Progenitor cell of endocrine pancreas (in vitro differentiated cells): ENCODE data around the gene SGCD. TPM values are rescaled to one million over a fixed set of nuclear protein-coding genes. Genes with fewer than 3 reads are reported as not detected.

Experiments
- DNase-seq: peaks from one replicate; pipeline ENCODE4 v3.0.0; 2021; ENCODE audit warnings: low spot score; ENCODE audit not compliant: unreplicated experiment
- H3K27ac Mint-ChIP-seq: 2 replicates; pipeline ENCODE4 v1.8.0; 2021; ENCODE audit warnings: mild to moderate bottlenecking, moderate library complexity, mixed read lengths
- H3K27me3 Mint-ChIP-seq: 2 replicates; pipeline ENCODE4 v1.8.0; 2021; ENCODE audit warnings: mixed read lengths
- H3K36me3 Mint-ChIP-seq: 2 replicates; pipeline ENCODE4 v1.8.0; 2022; ENCODE audit warnings: mixed read lengths; ENCODE audit not compliant: insufficient read depth
- H3K4me1 Mint-ChIP-seq: 2 replicates; pipeline ENCODE4 v1.8.0; 2021; ENCODE audit warnings: low read depth, mixed read lengths
- H3K4me3 Mint-ChIP-seq: 2 replicates; pipeline ENCODE4 v1.8.0; 2021; ENCODE audit warnings: low read depth, mild to moderate bottlenecking, moderate library complexity, mixed read lengths
- H3K9me3 Mint-ChIP-seq: 2 replicates; pipeline ENCODE4 v1.8.0; 2021; ENCODE audit warnings: low read depth, mixed read lengths
- total RNA-seq: library from RNA; stranded (reverse); gene quantifications from 2 replicates; pipeline ENCODE4 v1.2.1, GENCODE V29; 2021
- TF ChIP-seq, protein P1 (sequence below): fragments of 200-600 bp; sonication (generic); IDR thresholded peaks from one replicate; pipeline ENCODE4 v1.5.0; 2021; ENCODE audit warnings: antibody characterized with exemption, mild to moderate bottlenecking; ENCODE audit not compliant: unreplicated experiment

Gene SGCD
- total RNA-seq, 1 donor from 2014 or later = 5.9 TPM

DNA sequence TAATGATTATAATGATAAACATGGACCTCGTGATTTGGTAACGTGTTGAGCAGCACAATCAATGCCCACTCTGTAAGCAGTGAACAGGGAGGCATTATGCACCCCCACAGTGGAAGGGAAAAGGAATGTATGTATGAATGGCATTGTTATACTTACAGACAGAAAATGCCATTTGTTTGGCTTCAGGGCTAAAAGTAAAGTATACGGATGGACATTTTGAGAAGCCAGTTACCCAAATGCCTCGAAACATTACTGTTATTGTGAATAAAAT is 262.9 kb downstream of the SGCD start:
- no peak for DNase-seq
- H3K36me3 Mint-ChIP-seq = no peaks in the 10 kb centered on the region
- no peak overlapping the region for H3K4me3 Mint-ChIP-seq
- TF ChIP-seq, protein P1, sequence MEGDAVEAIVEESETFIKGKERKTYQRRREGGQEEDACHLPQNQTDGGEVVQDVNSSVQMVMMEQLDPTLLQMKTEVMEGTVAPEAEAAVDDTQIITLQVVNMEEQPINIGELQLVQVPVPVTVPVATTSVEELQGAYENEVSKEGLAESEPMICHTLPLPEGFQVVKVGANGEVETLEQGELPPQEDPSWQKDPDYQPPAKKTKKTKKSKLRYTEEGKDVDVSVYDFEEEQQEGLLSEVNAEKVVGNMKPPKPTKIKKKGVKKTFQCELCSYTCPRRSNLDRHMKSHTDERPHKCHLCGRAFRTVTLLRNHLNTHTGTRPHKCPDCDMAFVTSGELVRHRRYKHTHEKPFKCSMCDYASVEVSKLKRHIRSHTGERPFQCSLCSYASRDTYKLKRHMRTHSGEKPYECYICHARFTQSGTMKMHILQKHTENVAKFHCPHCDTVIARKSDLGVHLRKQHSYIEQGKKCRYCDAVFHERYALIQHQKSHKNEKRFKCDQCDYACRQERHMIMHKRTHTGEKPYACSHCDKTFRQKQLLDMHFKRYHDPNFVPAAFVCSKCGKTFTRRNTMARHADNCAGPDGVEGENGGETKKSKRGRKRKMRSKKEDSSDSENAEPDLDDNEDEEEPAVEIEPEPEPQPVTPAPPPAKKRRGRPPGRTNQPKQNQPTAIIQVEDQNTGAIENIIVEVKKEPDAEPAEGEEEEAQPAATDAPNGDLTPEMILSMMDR = no peak
- H3K9me3 Mint-ChIP-seq = no peaks in the 10 kb centered on the region
- no peaks in the 10 kb centered on the region for H3K27me3 Mint-ChIP-seq
- no peak overlapping the region for H3K27ac Mint-ChIP-seq
- H3K4me1 Mint-ChIP-seq = peaks cover 15% of the 10 kb centered on the region

DNA sequence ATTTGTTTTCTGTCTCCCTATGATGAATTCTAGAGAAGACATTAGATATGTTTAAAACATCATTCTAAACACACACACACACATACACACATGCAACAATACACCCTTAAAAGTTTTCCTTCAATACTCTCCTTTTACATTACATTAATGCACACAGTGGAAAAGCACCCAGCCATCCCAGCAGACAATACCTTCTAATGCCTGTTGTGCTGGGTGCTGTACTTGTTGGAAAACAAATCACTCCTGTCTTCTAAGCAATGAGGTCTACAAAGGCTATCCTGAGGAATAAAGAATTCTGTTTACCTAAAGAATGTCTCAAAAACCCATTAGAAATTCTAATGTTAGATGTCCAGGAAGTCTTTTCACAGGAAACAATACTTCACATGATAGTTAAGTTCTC is 264.0 kb downstream of the SGCD start:
- Mint-ChIP-seq H3K4me1 (peaks cover 13% of the 10 kb centered on the region), H3K27ac (peak overlapping the region; percentile 47), H3K36me3 (no peaks in the 10 kb centered on the region), H3K9me3 (no peaks in the 10 kb centered on the region), H3K27me3 (no peaks in the 10 kb centered on the region), H3K4me3 (no peak overlapping the region)
- no peak for DNase-seq
- TF ChIP-seq, protein P1 = no peak

DNA sequence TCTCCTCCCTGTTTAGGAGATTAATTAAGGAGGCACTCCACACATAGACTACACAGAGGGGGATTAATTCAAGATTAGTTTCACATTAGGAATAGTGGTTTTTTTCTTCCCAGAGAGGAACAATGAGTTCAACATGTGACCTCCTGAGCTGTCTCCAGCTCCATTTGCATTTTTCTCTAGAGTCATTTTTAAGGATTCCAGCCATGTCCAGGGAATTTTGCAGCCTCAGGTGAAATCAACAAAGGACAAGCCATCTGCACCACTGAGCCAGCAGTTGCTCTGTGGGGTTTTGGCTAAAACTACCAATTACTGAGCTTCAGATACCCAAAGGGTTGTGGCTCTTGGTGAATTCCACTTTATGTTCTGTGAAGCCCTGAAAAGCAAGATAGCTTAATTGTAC is 264.7 kb downstream of the SGCD start:
- Mint-ChIP-seq H3K27ac (no peak overlapping the region), H3K36me3 (no peaks in the 10 kb centered on the region), H3K9me3 (no peaks in the 10 kb centered on the region), H3K27me3 (no peaks in the 10 kb centered on the region), H3K4me3 (no peak overlapping the region), H3K4me1 (peaks cover 12% of the 10 kb centered on the region)
- TF ChIP-seq, protein P1 = no peak
- no peak for DNase-seq

DNA sequence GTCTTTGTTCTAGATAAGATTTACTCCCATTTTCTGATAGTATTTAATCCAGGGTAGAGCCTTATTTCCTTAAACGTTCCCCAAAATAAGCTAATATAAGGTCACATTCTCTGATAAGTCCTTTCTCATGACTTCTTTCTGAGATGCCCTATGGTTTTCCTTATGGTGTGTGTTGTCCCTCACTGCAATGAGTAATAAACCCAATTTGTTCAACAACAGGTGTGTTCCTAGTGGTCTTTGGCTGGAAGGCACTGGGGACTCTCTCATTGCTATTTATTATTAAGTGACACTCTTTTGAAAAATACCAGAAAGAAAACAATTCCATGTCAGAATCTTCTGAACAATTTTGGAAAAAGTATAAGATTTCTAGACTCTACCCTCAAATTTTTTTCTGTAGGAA is 266.6 kb downstream of the SGCD start:
- Mint-ChIP-seq H3K27me3 (no peaks in the 10 kb centered on the region), H3K4me1 (peaks cover 7% of the 10 kb centered on the region), H3K27ac (no peak overlapping the region), H3K9me3 (no peaks in the 10 kb centered on the region), H3K36me3 (no peaks in the 10 kb centered on the region), H3K4me3 (no peak overlapping the region)
- no peak for DNase-seq
- TF ChIP-seq, protein P1 = no peak

DNA sequence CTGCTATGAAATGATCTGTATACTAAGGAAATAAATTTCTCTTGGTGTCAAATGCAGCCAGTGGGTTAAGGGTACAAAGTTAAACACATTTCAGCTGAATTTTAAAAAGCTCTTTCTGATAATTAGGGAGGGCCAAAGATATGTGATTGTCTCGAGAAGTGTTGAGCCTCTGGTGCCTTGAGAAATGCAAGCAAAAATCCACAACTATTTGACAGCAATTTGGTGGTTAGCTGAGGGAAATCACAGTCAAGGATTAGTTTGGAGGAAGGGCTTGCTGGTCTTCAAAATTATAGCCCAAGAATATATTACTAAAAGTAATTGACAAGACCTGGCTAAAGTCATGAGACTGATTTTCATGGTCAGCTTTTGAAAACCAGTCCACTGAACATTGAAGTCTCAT is 267.4 kb downstream of the SGCD start:
- Mint-ChIP-seq H3K27me3 (no peaks in the 10 kb centered on the region), H3K36me3 (no peaks in the 10 kb centered on the region), H3K4me1 (peaks cover 6% of the 10 kb centered on the region), H3K4me3 (no peak overlapping the region), H3K27ac (no peak overlapping the region), H3K9me3 (no peaks in the 10 kb centered on the region)
- TF ChIP-seq, protein P1 = no peak
- no peak for DNase-seq
